ENCODE measurements around the gene UGT1A7.

DNA sequence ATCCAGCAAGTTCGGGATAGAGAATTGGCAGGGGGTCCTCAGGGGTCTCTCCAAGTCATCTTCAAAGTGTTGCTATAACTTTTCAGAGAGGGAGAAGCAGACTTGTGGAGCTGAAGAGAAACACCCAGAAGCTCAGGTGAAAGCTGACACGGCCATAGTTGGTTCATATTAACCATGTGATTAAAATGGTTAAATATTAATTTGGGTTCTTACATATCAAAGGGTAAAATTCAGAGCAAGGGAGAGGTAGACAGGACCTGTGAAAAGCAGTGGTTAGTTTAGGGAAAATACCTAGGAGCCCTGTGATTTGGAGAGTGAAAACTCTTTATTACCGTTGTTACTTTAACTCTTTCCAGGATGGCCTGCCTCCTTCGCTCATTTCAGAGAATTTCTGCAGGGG is 10.9 kb downstream of the UGT1A7 start, which contains the start of gene UGT1A6:
- TF ChIP-seq TAF1 (IDR thresholded peaks at IDR 0.05; ENCODE audit: low read depth) (no peak), POLR2AphosphoS5 (IDR thresholded peaks at IDR 0.05) (no peak), RAD21 (conservative IDR thresholded peaks at IDR 0.05) (no peak), CTCF (IDR thresholded peaks at IDR 0.05; ENCODE audit: poor library complexity, severe bottlenecking) (no peak)
